ENCODE data around the gene SORCS1.

SORCS1 gene

GRCh38 chr10:107103174-107104025, 61.1 kb downstream of the SORCS1 start:
- no peak for DNase-seq

- no peak for DNase-seq
Observed at GRCh38 chr10:107098326-107098725, 66.2 kb downstream of the SORCS1 start.

- DNase-seq: no peak
Observed at GRCh38 chr10:107094824-107095522, 69.5 kb downstream of the SORCS1 start.

GRCh38 chr10:107092321-107092720, 72.2 kb downstream of the SORCS1 start:
- no peak for DNase-seq

GRCh38 chr10:107091126-107091525, 73.4 kb downstream of the SORCS1 start:
- DNase-seq: no peak

GRCh38 chr10:107085665-107086525, 78.6 kb downstream of the SORCS1 start:
- DNase-seq: no peak

GRCh38 chr10:107083388-107084009, 81.0 kb downstream of the SORCS1 start:
- DNase-seq: no peak

GRCh38 chr10:107081644-107082043, 82.9 kb downstream of the SORCS1 start:
- no peak for DNase-seq

- no peak for DNase-seq
Observed at GRCh38 chr10:107075117-107075516, 89.4 kb downstream of the SORCS1 start.

GRCh38 chr10:107072786-107073185, 91.7 kb downstream of the SORCS1 start:
- DNase-seq: no peak

- DNase-seq: no peak
Observed at GRCh38 chr10:107072028-107072427, 92.5 kb downstream of the SORCS1 start.

- DNase-seq: no peak
Observed at GRCh38 chr10:107071301-107071700, 93.2 kb downstream of the SORCS1 start.

GRCh38 chr10:107067843-107068242, 96.7 kb downstream of the SORCS1 start:
- no peak for DNase-seq

GRCh38 chr10:107064075-107064474, 100.4 kb downstream of the SORCS1 start:
- DNase-seq: no peak

GRCh38 chr10:107059872-107060271, 104.6 kb downstream of the SORCS1 start:
- no peak for DNase-seq

- no peak for DNase-seq
Observed at GRCh38 chr10:107059068-107059804, 105.3 kb downstream of the SORCS1 start.

- no peak for DNase-seq
Observed at GRCh38 chr10:107058331-107058730, 106.2 kb downstream of the SORCS1 start.

GRCh38 chr10:107056182-107056581, 108.3 kb downstream of the SORCS1 start:
- no peak for DNase-seq

GRCh38 chr10:107054469-107055156, 109.9 kb downstream of the SORCS1 start:
- DNase-seq: no peak

GRCh38 chr10:107051769-107052168, 112.7 kb downstream of the SORCS1 start:
- no peak for DNase-seq

- DNase-seq: no peak
Observed at GRCh38 chr10:107043461-107043860, 121.0 kb downstream of the SORCS1 start.

All from NCI-H345 (cell line).